Panc1 (cell line): ENCODE data around the gene SIGLEC7. TPM values are rescaled to one million over a fixed set of nuclear protein-coding genes. Genes with fewer than 3 reads are reported as not detected.

Experiments
- ATAC-seq: fragments of 200-7000 bp; cut with Tn5 transposase; 2 replicates; pipeline ENCODE4 v1.9.1; 2020; ENCODE audit warnings: mild to moderate bottlenecking, moderate library complexity
- BruUV-seq: library from RNA; stranded (reverse); fragments of 400-500 nt; replicated peaks from 2 replicates; lab custom pipeline; 2021; lab: Mats Ljungman, UMichigan
- CTCF ChIA-PET: fragments of 300-600 bp; sonication (Branson Sonifier 250); formaldehyde crosslinking; loops from one replicate; lab custom pipeline; 2022; ENCODE audit warnings: antibody characterized with exemption; lab: Charles Lee
- POLR2A ChIA-PET: fragments of 300-600 bp; sonication (Branson Sonifier 250); formaldehyde crosslinking; loops from one replicate; lab custom pipeline; 2022; ENCODE audit warnings: antibody characterized with exemption; lab: Charles Lee
- DNase-seq: peaks from one replicate; pipeline ENCODE4 v3.0.0-alpha.2; 2010; ENCODE audit warnings: low read depth, low spot score
- H3K27ac ChIP-seq: 2 replicates; pipeline ENCODE4 v1.5.1; 2011; ENCODE audit warnings: mild to moderate bottlenecking, low read length, inconsistent platforms
- H3K27me3 ChIP-seq: fragments of 200-500 bp; sonication (Bioruptor generic); 2 replicates; pipeline ENCODE4 v1.6.0; 2014; ENCODE audit warnings: low read length, inconsistent platforms; ENCODE audit not compliant: control insufficient read depth, insufficient read depth
- H3K36me3 ChIP-seq: fragments of 200-500 bp; sonication (Bioruptor generic); 2 replicates; pipeline ENCODE4 v1.5.1; 2014; ENCODE audit warnings: inconsistent platforms, mild to moderate bottlenecking, low read length, moderate library complexity; ENCODE audit not compliant: control insufficient read depth, insufficient read depth
- H3K4me1 ChIP-seq: 2 replicates; pipeline ENCODE4 v1.5.1; 2011; ENCODE audit warnings: inconsistent platforms, mild to moderate bottlenecking, low read length, moderate library complexity; ENCODE audit not compliant: control insufficient read depth, insufficient read depth
- H3K4me3 ChIP-seq, 2 experiments: 2 replicates each; pipeline ENCODE4 v1.5.1; 2011 to 2012; ENCODE audit warnings: low read depth in 2 of 2, low read length in 2 of 2, mild to moderate bottlenecking in 2 of 2, inconsistent platforms in 1 of 2, moderate library complexity in 1 of 2
- H3K9me3 ChIP-seq: fragments of 200-500 bp; sonication (Bioruptor generic); 2 replicates; pipeline ENCODE4 v1.5.1; 2014; ENCODE audit warnings: low read depth, mild to moderate bottlenecking, inconsistent platforms, low read length, moderate library complexity; ENCODE audit not compliant: control insufficient read depth, insufficient read depth
- POLR2AphosphoS5 ChIP-seq: IDR thresholded peaks from 2 replicates; pipeline ENCODE4 v1.6.1; 2012; ENCODE audit warnings: mild to moderate bottlenecking, low read depth, low read length, moderate library complexity
- SIN3A ChIP-seq: IDR thresholded peaks from 2 replicates; pipeline ENCODE4 v1.6.1; 2012; ENCODE audit warnings: low read depth, mild to moderate bottlenecking, low read length, moderate library complexity, borderline replicate concordance; ENCODE audit not compliant: insufficient read depth
- TCF7L2 ChIP-seq: IDR thresholded peaks from 2 replicates; pipeline ENCODE4 v1.6.1; 2011; ENCODE audit warnings: mild to moderate bottlenecking, low read depth, low read length, inconsistent platforms
- in situ Hi-C: cut with HindIII; loops from 2 replicates; pipeline ENCODE4 v1.10.0; 2016; ENCODE audit warnings: low sequenced_read_pairs, low pct_unique_long_range_greater_than_20kb
- intact Hi-C: fragments of 100-400 bp; cut with micrococcal nuclease; formaldehyde crosslinking; loops from one replicate; pipeline ENCODE4 v1.10.0; 2022; ENCODE audit not compliant: unreplicated experiment
- total RNA-seq: library from RNA; stranded (reverse); gene quantifications from one replicate; pipeline ENCODE4 v1.2.1, GENCODE V29; 2021; ENCODE audit not compliant: unreplicated experiment
- TF ChIP-seq, protein P1 (sequence below): fragments of 450-650 bp; IDR thresholded peaks from 2 replicates; pipeline ENCODE4 v1.5.1; 2017; ENCODE audit warnings: mild to moderate bottlenecking
- TF ChIP-seq, protein P2 (sequence below), 2 experiments: IDR thresholded peaks; 2 replicates each; pipeline ENCODE4 v1.6.1; 2011 to 2012; ENCODE audit warnings: low read depth in 2 of 2, control low read depth in 1 of 2, low read length in 1 of 2, mild to moderate bottlenecking in 1 of 2, moderate library complexity in 1 of 2; ENCODE audit not compliant: insufficient read depth in 1 of 2

SIGLEC7 gene
- total RNA-seq, 1 experiment from 2014 or later: not detected

DNA sequence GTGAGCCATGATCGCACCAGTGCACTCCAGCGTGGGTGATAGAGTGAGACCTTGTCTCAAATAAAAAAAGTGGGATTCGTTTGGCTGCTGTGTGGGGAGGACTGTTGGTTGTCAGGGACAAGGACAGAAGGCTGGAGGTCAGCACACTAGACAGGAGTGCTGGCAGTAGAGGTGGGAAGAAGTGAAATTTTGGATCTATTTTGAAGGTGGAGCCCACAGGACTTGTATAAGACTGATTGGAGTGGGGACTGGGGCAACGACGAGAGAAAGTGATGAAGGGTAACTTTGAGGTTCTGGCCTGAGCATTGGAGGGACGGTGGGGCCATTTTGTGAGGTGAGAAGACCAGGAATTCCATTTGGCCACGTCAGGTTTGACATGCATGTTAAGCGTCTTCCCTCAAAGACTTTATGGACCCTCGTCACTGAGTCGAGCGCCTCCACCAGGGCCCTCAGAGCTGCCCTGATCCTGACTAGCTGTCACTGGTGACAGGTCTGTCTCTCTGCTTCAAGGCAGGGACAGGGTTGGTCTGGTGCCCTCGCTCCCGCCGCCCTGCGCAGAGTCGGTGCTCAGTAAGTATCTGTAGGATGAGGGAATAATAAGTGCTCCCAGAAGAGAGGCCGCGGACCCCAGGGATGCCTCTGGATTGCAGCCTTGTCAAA, 34.6 kb upstream of the SIGLEC7 start:
- peak overlapping the region; percentile 76 to 79 for H3K4me3 ChIP-seq
- no peaks in the 10 kb centered on the region; the same call in 1 of the 2 replicates for H3K36me3 ChIP-seq
- ATAC-seq: peak; percentile 7; the same call in 1 of the 2 replicates
- H3K27me3 ChIP-seq: no peaks in the 10 kb centered on the region; the same call in 1 of the 2 replicates
- no peak for TF ChIP-seq POLR2AphosphoS5
- TF ChIP-seq, protein P1, sequence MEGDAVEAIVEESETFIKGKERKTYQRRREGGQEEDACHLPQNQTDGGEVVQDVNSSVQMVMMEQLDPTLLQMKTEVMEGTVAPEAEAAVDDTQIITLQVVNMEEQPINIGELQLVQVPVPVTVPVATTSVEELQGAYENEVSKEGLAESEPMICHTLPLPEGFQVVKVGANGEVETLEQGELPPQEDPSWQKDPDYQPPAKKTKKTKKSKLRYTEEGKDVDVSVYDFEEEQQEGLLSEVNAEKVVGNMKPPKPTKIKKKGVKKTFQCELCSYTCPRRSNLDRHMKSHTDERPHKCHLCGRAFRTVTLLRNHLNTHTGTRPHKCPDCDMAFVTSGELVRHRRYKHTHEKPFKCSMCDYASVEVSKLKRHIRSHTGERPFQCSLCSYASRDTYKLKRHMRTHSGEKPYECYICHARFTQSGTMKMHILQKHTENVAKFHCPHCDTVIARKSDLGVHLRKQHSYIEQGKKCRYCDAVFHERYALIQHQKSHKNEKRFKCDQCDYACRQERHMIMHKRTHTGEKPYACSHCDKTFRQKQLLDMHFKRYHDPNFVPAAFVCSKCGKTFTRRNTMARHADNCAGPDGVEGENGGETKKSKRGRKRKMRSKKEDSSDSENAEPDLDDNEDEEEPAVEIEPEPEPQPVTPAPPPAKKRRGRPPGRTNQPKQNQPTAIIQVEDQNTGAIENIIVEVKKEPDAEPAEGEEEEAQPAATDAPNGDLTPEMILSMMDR: no peak
- TF ChIP-seq, protein P2, sequence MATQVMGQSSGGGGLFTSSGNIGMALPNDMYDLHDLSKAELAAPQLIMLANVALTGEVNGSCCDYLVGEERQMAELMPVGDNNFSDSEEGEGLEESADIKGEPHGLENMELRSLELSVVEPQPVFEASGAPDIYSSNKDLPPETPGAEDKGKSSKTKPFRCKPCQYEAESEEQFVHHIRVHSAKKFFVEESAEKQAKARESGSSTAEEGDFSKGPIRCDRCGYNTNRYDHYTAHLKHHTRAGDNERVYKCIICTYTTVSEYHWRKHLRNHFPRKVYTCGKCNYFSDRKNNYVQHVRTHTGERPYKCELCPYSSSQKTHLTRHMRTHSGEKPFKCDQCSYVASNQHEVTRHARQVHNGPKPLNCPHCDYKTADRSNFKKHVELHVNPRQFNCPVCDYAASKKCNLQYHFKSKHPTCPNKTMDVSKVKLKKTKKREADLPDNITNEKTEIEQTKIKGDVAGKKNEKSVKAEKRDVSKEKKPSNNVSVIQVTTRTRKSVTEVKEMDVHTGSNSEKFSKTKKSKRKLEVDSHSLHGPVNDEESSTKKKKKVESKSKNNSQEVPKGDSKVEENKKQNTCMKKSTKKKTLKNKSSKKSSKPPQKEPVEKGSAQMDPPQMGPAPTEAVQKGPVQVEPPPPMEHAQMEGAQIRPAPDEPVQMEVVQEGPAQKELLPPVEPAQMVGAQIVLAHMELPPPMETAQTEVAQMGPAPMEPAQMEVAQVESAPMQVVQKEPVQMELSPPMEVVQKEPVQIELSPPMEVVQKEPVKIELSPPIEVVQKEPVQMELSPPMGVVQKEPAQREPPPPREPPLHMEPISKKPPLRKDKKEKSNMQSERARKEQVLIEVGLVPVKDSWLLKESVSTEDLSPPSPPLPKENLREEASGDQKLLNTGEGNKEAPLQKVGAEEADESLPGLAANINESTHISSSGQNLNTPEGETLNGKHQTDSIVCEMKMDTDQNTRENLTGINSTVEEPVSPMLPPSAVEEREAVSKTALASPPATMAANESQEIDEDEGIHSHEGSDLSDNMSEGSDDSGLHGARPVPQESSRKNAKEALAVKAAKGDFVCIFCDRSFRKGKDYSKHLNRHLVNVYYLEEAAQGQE (IDR thresholded peaks at IDR 0.05; ENCODE audit: insufficient read depth in 1 of 2, low read depth in 2 of 2, low read length in 1 of 2): no peak
- TF ChIP-seq TCF7L2: no peak
- TF ChIP-seq SIN3A: no peak
- BruUV-seq: no TSS peak
- in situ Hi-C loops (no loop called here), intact Hi-C loops (no loop called here)
- H3K27ac ChIP-seq: peak overlapping the region; percentile 73
- H3K4me1 ChIP-seq: 0 out of 2 replicates have a peak, but pooled peaks cover 3% of the 10 kb centered on the region
- ChIA-PET POLR2A (no interaction called here), CTCF (no interaction called here)
- no peak for DNase-seq
- no peaks in the 10 kb centered on the region for H3K9me3 ChIP-seq

- intact Hi-C loops: no loop called here
- TF ChIP-seq SIN3A (peak; percentile 51; the same call in 1 of the 2 replicates), TCF7L2 (no peak), POLR2AphosphoS5 (peak; percentile 62)
- TF ChIP-seq, protein P1: no peak
- TF ChIP-seq, protein P2 (IDR thresholded peaks at IDR 0.05; ENCODE audit: insufficient read depth in 1 of 2, low read depth in 2 of 2, low read length in 1 of 2): no peak
- Histone ChIP-seq H3K36me3 (no peaks in the 10 kb centered on the region; the same call in 1 of the 2 replicates), H3K4me1 (0 out of 2 replicates have a peak, but pooled peaks cover 3% of the 10 kb centered on the region), H3K4me3 (peak within 1 kb of the TSS; percentile 76 to 79), H3K9me3 (no peaks in the 10 kb centered on the region), H3K27me3 (no peaks in the 10 kb centered on the region; the same call in 1 of the 2 replicates), H3K27ac (peak within 1 kb of the TSS; percentile 78)
- POLR2A ChIA-PET: no interaction called here
- in situ Hi-C loops: no loop called here
- CTCF ChIA-PET: interaction anchor here (1.0 kb wide), 1 partner anchor 48 kb away, joined by 4 read pairs; no protein-coding TSS in a partner anchor
- no TSS peak for BruUV-seq
- peak; percentile 99 for ATAC-seq
- peak; percentile 88 for DNase-seq
Measured at GRCh38 chr19:51108066-51108804, 33.9 kb upstream of the SIGLEC7 start, which contains the start of gene CTU1. Gene CTU1, minus strand, starts transcription at chr19:51108409. Its CDS starts 3,840 bp downstream, at chr19:51104569.
